SK-MEL-5 (cell line): ENCODE results near the gene SHROOM3. TPM values are rescaled to one million over a fixed set of nuclear protein-coding genes. Genes with fewer than 3 reads are reported as not detected.

Experiments
- DNase-seq: peaks from one replicate; pipeline ENCODE4 v3.0.0-alpha.2; 2016; ENCODE audit warnings: low read depth, low spot score
- in situ Hi-C: cut with HindIII; loops from 2 replicates; pipeline ENCODE4 v1.10.0; 2016; ENCODE audit warnings: low sequenced_read_pairs, high pct_unique_total_duplicates, low pct_unique_long_range_greater_than_20kb
- total RNA-seq: library from RNA; depleted of rRNA; stranded (reverse); fragments of >200 nt; shearing (Covaris generic); gene quantifications from 2 replicates; pipeline ENCODE4 v1.2.3, GENCODE V29; 2014

The SHROOM3 gene
- total RNA-seq, 1 experiment from 2014 or later: 0.82 TPM

- in situ Hi-C loops: no loop called here
- no peak for DNase-seq
Measured at GRCh38 chr4:76779740-76780459, 344.9 kb downstream of the SHROOM3 start.

- in situ Hi-C loops: no loop called here
- no peak for DNase-seq
Measured at GRCh38 chr4:76780781-76781697, 346.0 kb downstream of the SHROOM3 start.

GRCh38 chr4:76781698-76782595, 346.9 kb downstream of the SHROOM3 start:
- in situ Hi-C loops: no loop called here
- DNase-seq: no peak

GRCh38 chr4:76782837-76783236, 347.8 kb downstream of the SHROOM3 start:
- in situ Hi-C loops: no loop called here
- DNase-seq: no peak

- no peak for DNase-seq
- in situ Hi-C loops: no loop called here
Measured at GRCh38 chr4:76783836-76784235, 348.8 kb downstream of the SHROOM3 start.

- in situ Hi-C loops: no loop called here
- DNase-seq: peak; percentile 44
Measured at GRCh38 chr4:76784237-76784636, 349.2 kb downstream of the SHROOM3 start.

- DNase-seq: no peak
- in situ Hi-C loops: no loop called here
Measured at GRCh38 chr4:76787898-76788297, 352.9 kb downstream of the SHROOM3 start.

- in situ Hi-C loops: no loop called here
Measured at GRCh38 chr4:76790377-76790776, 355.3 kb downstream of the SHROOM3 start.

GRCh38 chr4:76791479-76791878, 356.4 kb downstream of the SHROOM3 start:
- in situ Hi-C loops: no loop called here
- no peak for DNase-seq

More at GRCh38 chr4:76790377-76790776, 355.3 kb downstream of the SHROOM3 start:
- no peak for DNase-seq

- in situ Hi-C loops: no loop called here
- no peak for DNase-seq
Measured at GRCh38 chr4:76792418-76792817, 357.4 kb downstream of the SHROOM3 start.

- DNase-seq: no peak
- in situ Hi-C loops: no loop called here
Measured at GRCh38 chr4:76795243-76795642, 360.2 kb downstream of the SHROOM3 start.

GRCh38 chr4:76799140-76799539, 364.1 kb downstream of the SHROOM3 start:
- in situ Hi-C loops: no loop called here
- no peak for DNase-seq

GRCh38 chr4:76799718-76800117, 364.7 kb downstream of the SHROOM3 start:
- in situ Hi-C loops: no loop called here

GRCh38 chr4:76800902-76801301, 365.9 kb downstream of the SHROOM3 start:
- DNase-seq: no peak
- in situ Hi-C loops: no loop called here

More at GRCh38 chr4:76799718-76800117, 364.7 kb downstream of the SHROOM3 start:
- no peak for DNase-seq

GRCh38 chr4:76801621-76802235, 366.7 kb downstream of the SHROOM3 start:
- DNase-seq: no peak

GRCh38 chr4:76802236-76803021, 367.4 kb downstream of the SHROOM3 start:
- no peak for DNase-seq
- in situ Hi-C loops: no loop called here

More at GRCh38 chr4:76801621-76802235, 366.7 kb downstream of the SHROOM3 start:
- in situ Hi-C loops: no loop called here

- no peak for DNase-seq
- in situ Hi-C loops: no loop called here
Measured at GRCh38 chr4:76803522-76803921, 368.5 kb downstream of the SHROOM3 start.
